Astrocyte of the cerebellum (primary cell): ENCODE data around the gene IHH.

ENCODE experiments used
- DNase-seq: peaks from one replicate; pipeline ENCODE4 v3.0.0-alpha.2; 2011; ENCODE audit warnings: low read depth
- H3K4me3 ChIP-seq: 2 replicates; pipeline ENCODE4 v1.5.1; 2011; ENCODE audit warnings: mild to moderate bottlenecking, low read depth, low read length, moderate library complexity
- CTCF ChIP-seq: IDR thresholded peaks from 2 replicates; pipeline ENCODE4 v1.5.1; 2012; ENCODE audit warnings: low read length, low read depth, moderate library complexity, mild to moderate bottlenecking; ENCODE audit errors: missing control alignments
- in situ Hi-C: cut with HindIII; loops from 2 replicates; pipeline ENCODE4 v1.10.0; 2017; ENCODE audit warnings: low sequenced_read_pairs

The IHH gene

GRCh38 chr2:219060821-219061791 lies at the start of gene IHH:
Gene IHH, minus strand, starts transcription at chr2:219060921. Its CDS starts 454 bp downstream, at chr2:219060467.
- no peak for DNase-seq
- TF ChIP-seq CTCF: no peak
- in situ Hi-C loops: no loop called here
- no peak within 1 kb of the TSS for H3K4me3 ChIP-seq

GRCh38 chr2:219109471-219109870 lies 48.8 kb upstream of the IHH start:
- in situ Hi-C loops: loop anchor here (5.0 kb wide), 1 partner anchor 57 kb away; no protein-coding TSS in a partner anchor
- no peak overlapping the region for H3K4me3 ChIP-seq
- DNase-seq: no peak
- TF ChIP-seq CTCF: no peak

GRCh38 chr2:219107758-219108157 lies 47.0 kb upstream of the IHH start:
- no peak overlapping the region for H3K4me3 ChIP-seq
- no peak for DNase-seq
- in situ Hi-C loops: loop anchor here (5.0 kb wide), 1 partner anchor 55 kb away; no protein-coding TSS in a partner anchor
- TF ChIP-seq CTCF: no peak

- DNase-seq: no peak
- in situ Hi-C loops: loop anchor here (5.0 kb wide), 1 partner anchor 54 kb away; no protein-coding TSS in a partner anchor
- TF ChIP-seq CTCF: no peak
- H3K4me3 ChIP-seq: no peak overlapping the region
These were observed 45.5 kb upstream of the IHH start for GRCh38 chr2:219106251-219106650.

- in situ Hi-C loops: loop anchor here (5.0 kb wide), 1 partner anchor 52 kb away; no protein-coding TSS in a partner anchor
- H3K4me3 ChIP-seq: no peak overlapping the region
- TF ChIP-seq CTCF: peak; percentile 88
- peak; percentile 53 for DNase-seq
These were observed 43.6 kb upstream of the IHH start for GRCh38 chr2:219104107-219105035.

- no peak for DNase-seq
- H3K4me3 ChIP-seq: no peak overlapping the region
- in situ Hi-C loops: no loop called here
- TF ChIP-seq CTCF: no peak
These were observed 38.6 kb upstream of the IHH start for GRCh38 chr2:219099329-219099728.
